Lower leg skin (tissue), 4 donors: ENCODE data around the gene ELL. TPM values are rescaled to one million over a fixed set of nuclear protein-coding genes. Genes with fewer than 3 reads are reported as not detected.

ENCODE experiments used
- DNase-seq, 2 donors: peaks; one replicate each; pipeline ENCODE4 v3.0.0-alpha.2; 2019; ENCODE audit warnings: low spot score in 2 of 2
- H3K4me3 ChIP-seq: fragments of 200-600 bp; sonication (generic); 2 replicates; pipeline ENCODE4 v1.5.1; 2017; ENCODE audit warnings: mild to moderate bottlenecking, low read depth; ENCODE audit not compliant: poor library complexity, severe bottlenecking
- CTCF ChIP-seq, 3 donors: fragments of 450-650 bp; IDR thresholded peaks; one replicate each; pipeline ENCODE4 v1.5.1; 2016; ENCODE audit warnings: antibody characterized with exemption in 3 of 3, mild to moderate bottlenecking in 3 of 3, moderate library complexity in 2 of 3
- POLR2A ChIP-seq, 2 donors: fragments of 450-650 bp; IDR thresholded peaks; one replicate each; pipeline ENCODE4 v1.6.1; 2016 to 2017; ENCODE audit warnings: antibody characterized with exemption in 2 of 2, mild to moderate bottlenecking in 1 of 2, moderate library complexity in 1 of 2
- WGBS, 2 donors: methylation state at CpG; one replicate each; pipeline ENCODE4 v1.1.5; 2018; 5-methylcytosine and 5-hydroxymethylcytosine counted together
- intact Hi-C: fragments of 100-400 bp; cut with DNase I; formaldehyde crosslinking; loops from one replicate; pipeline ENCODE4 v1.15.0; 2023; ENCODE audit warnings: low total_unique reads
- total RNA-seq, 4 donors: library from RNA; depleted of rRNA; stranded (reverse); fragments of >200 nt; gene quantifications; one replicate each; pipeline ENCODE4 v1.1.0, GENCODE V29; 2016

The ELL gene
- total RNA-seq, 4 donors from 2014 or later, result 21.5 to 37.9 (median 24.8) TPM

GRCh38 chr19:18428787-18429674, 92.8 kb downstream of the ELL start:
- H3K4me3 ChIP-seq, result no peak overlapping the region
- WGBS, 2 donors, result 39 to 50% methylated on average over 18 to 69 of the region's 77 CpGs
- no peak for TF ChIP-seq CTCF (IDR thresholded peaks at IDR 0.05)
- TF ChIP-seq POLR2A (IDR thresholded peaks at IDR 0.05), result no peak
- intact Hi-C loops, result no loop called here
- DNase-seq, result no peak

- WGBS, 2 donors, result 66 to 83% methylated on average over 11 to 15 of the region's 17 CpGs
- H3K4me3 ChIP-seq, result no peak overlapping the region
- TF ChIP-seq CTCF (IDR thresholded peaks at IDR 0.05), result no peak
- TF ChIP-seq POLR2A (IDR thresholded peaks at IDR 0.05), result no peak
- intact Hi-C loops, result no loop called here
- DNase-seq, result no peak
Measured at GRCh38 chr19:18428173-18428786, 93.6 kb downstream of the ELL start.

- no peak for DNase-seq
- TF ChIP-seq CTCF (IDR thresholded peaks at IDR 0.05), result no peak
- no peak for TF ChIP-seq POLR2A (IDR thresholded peaks at IDR 0.05)
- intact Hi-C loops, result no loop called here
- WGBS, 2 donors, result 72 to 81% methylated on average over 11 to 12 of the region's 12 CpGs
- no peak overlapping the region for H3K4me3 ChIP-seq
Measured at GRCh38 chr19:18427743-18428113, 94.1 kb downstream of the ELL start.

GRCh38 chr19:18427080-18427742, 94.7 kb downstream of the ELL start:
- intact Hi-C loops, result no loop called here
- WGBS, 2 donors, result 74 to 79% methylated on average over 16 of the region's 16 CpGs
- DNase-seq, result no peak
- TF ChIP-seq POLR2A (IDR thresholded peaks at IDR 0.05) (no peak), CTCF (IDR thresholded peaks at IDR 0.05) (no peak)
- H3K4me3 ChIP-seq, result no peak overlapping the region

GRCh38 chr19:18426416-18426767, 95.5 kb downstream of the ELL start:
- intact Hi-C loops, result no loop called here
- DNase-seq, result no peak
- no peak overlapping the region for H3K4me3 ChIP-seq
- no peak for TF ChIP-seq CTCF (IDR thresholded peaks at IDR 0.05)
- TF ChIP-seq POLR2A (IDR thresholded peaks at IDR 0.05), result no peak
- WGBS, 2 donors, result 64 to 79% methylated on average over 6 to 8 of the region's 8 CpGs
